CD4-positive, alpha-beta memory T cell (primary cell): ENCODE measurements around the gene DNAAF2. TPM values are rescaled to one million over a fixed set of nuclear protein-coding genes. Genes with fewer than 3 reads are reported as not detected.
"Not testable (repeated sequence)": the region's sequence is repeated elsewhere in the genome, so short reads cannot be mapped to it uniquely, and the experiment has no call there.

Experiments
- CTCF ChIA-PET: fragments of 350-600 bp; sonication (Branson Sonifier 250); formaldehyde crosslinking; loops from one replicate; lab custom pipeline; 2021; ENCODE audit warnings: inconsistent platforms; ENCODE audit not compliant: partially characterized antibody; lab: Charles Lee
- POLR2A ChIA-PET: fragments of 350-600 bp; sonication (Branson Sonifier 250); formaldehyde crosslinking; loops from one replicate; lab custom pipeline; 2021; ENCODE audit not compliant: partially characterized antibody; lab: Charles Lee
- DNase-seq, 5 donors: peaks; one replicate each; pipeline versions ENCODE4 v3.0.0 to v3.0.0-alpha.2; 2020 to 2022; ENCODE audit warnings: mixed read lengths in 1 of 5
- H3K27ac ChIP-seq: one replicate; pipeline ENCODE4 v1.7.0; 2013; ENCODE audit warnings: low read depth, low read length
- H3K27me3 ChIP-seq: 2 replicates; pipeline ENCODE4 v1.7.0; 2013; ENCODE audit warnings: mild to moderate bottlenecking, low read length, moderate library complexity; ENCODE audit not compliant: insufficient read depth
- H3K36me3 ChIP-seq: 2 replicates; pipeline ENCODE4 v1.7.0; 2013; ENCODE audit warnings: mild to moderate bottlenecking, low read length, moderate library complexity; ENCODE audit not compliant: insufficient read depth
- H3K4me1 ChIP-seq: 2 replicates; pipeline ENCODE4 v1.7.0; 2013; ENCODE audit warnings: mild to moderate bottlenecking, low read length, moderate library complexity; ENCODE audit not compliant: insufficient read depth
- H3K4me3 ChIP-seq, 2 donors: one replicate each; pipeline ENCODE4 v1.7.0; 2013; ENCODE audit warnings: low read length in 2 of 2, mild to moderate bottlenecking in 1 of 2
- H3K9me3 ChIP-seq, 2 donors: one replicate each; pipeline ENCODE4 v1.7.0; 2013; ENCODE audit warnings: low read length in 2 of 2, control low read depth in 1 of 2; ENCODE audit not compliant: control insufficient read depth in 1 of 2
- H3K27ac Mint-ChIP-seq, 7 donors: one replicate each; pipeline ENCODE4 v1.8.0; 2020 to 2021; ENCODE audit warnings: mixed read lengths in 7 of 7, mild to moderate bottlenecking in 6 of 7, inconsistent platforms in 3 of 7, moderate library complexity in 3 of 7
- H3K27me3 Mint-ChIP-seq, 2 donors: one replicate each; pipeline ENCODE4 v1.8.0; 2020 to 2021; ENCODE audit warnings: mixed read lengths in 2 of 2
- H3K36me3 Mint-ChIP-seq, 2 donors: one replicate each; pipeline ENCODE4 v1.8.0; 2020 to 2021; ENCODE audit warnings: mixed read lengths in 2 of 2, inconsistent platforms in 1 of 2, mild to moderate bottlenecking in 1 of 2
- H3K4me1 Mint-ChIP-seq, 4 donors: one replicate each; pipeline ENCODE4 v1.8.0; 2020 to 2021; ENCODE audit warnings: mixed read lengths in 4 of 4, mild to moderate bottlenecking in 1 of 4
- H3K4me3 Mint-ChIP-seq, 8 donors: one replicate each; pipeline ENCODE4 v1.8.0; 2020 to 2021; ENCODE audit warnings: mixed read lengths in 8 of 8, mild to moderate bottlenecking in 7 of 8, moderate library complexity in 6 of 8, inconsistent platforms in 3 of 8
- H3K9me3 Mint-ChIP-seq, 8 donors: one replicate each; pipeline ENCODE4 v1.8.0; 2020 to 2021; ENCODE audit warnings: mixed read lengths in 8 of 8, mild to moderate bottlenecking in 5 of 8, inconsistent platforms in 3 of 8, moderate library complexity in 1 of 8
- intact Hi-C: fragments of 100-400 bp; cut with micrococcal nuclease; formaldehyde crosslinking; loops from one replicate; pipeline ENCODE4 v1.15.1; 2023
- polyA plus RNA-seq, 2 donors: library from polyadenylated mRNA; unstranded; fragments of 300-500 nt; fragmentation: Illumina TruSeq; gene quantifications; one replicate each; pipeline ENCODE4 v1.2.3, GENCODE V29; 2021
- total RNA-seq, 2 experiments: library from RNA; stranded (reverse); gene quantifications; one replicate each; pipeline ENCODE4 v1.2.3, GENCODE V29; 2021

The DNAAF2 gene
- total and polyA plus RNA-seq, 4 experiments from 2014 or later, result 8.7 to 18.1 (median 13.9) TPM

GRCh38 chr14:49622022-49622607 is 12.9 kb downstream of the DNAAF2 start:
- peaks cover 38 to 75% (median 49%) of the 10 kb centered on the region in 4 donors for H3K4me1 Mint-ChIP-seq

GRCh38 chr14:49621114-49621881 is 13.7 kb downstream of the DNAAF2 start:
- H3K4me1 ChIP-seq, result peaks cover 68% of the 10 kb centered on the region
- peaks cover 0 to 4% (median 0%) of the 10 kb centered on the region in 8 donors for H3K9me3 Mint-ChIP-seq
- no peaks in the 10 kb centered on the region for H3K9me3 ChIP-seq
- peak overlapping the region; percentile 95 to 100 (median 99) for H3K27ac Mint-ChIP-seq
- peak overlapping the region; percentile 98 for H3K27ac ChIP-seq
- peaks cover 13% of the 10 kb centered on the region for H3K36me3 ChIP-seq
- peak overlapping the region; percentile 95 to 99 (median 96) for H3K4me3 Mint-ChIP-seq
- H3K4me1 Mint-ChIP-seq, result peaks cover 36 to 73% (median 46%) of the 10 kb centered on the region in 4 donors
- peak overlapping the region; percentile 99 to 100 for H3K4me3 ChIP-seq
- DNase-seq, result peak in 1 of 5 donors; percentile 29
- H3K27me3 ChIP-seq, result no peaks in the 10 kb centered on the region
- intact Hi-C loops, result loop anchor here (2.0 kb wide), 1 partner anchor 610 kb away; the partner anchor contains the start of gene SOS2
- ChIA-PET POLR2A (interaction anchor here (0.6 to 6.2 kb wide), 30 partner anchors 11 to 899 kb away, joined by 3 to 413 read pairs (median 6); partner anchors contain the start of genes ARF6, DMAC2L, DNAAF2 and KLHDC1), CTCF (interaction anchor here (1.0 to 7.1 kb wide), 18 partner anchors 10 to 241 kb away, joined by 3 to 135 read pairs (median 6); partner anchors contain the start of genes DNAAF2, KLHDC2, LRR1 and NEMF)
- no peaks in the 10 kb centered on the region for H3K27me3 Mint-ChIP-seq
- peaks cover 14 to 59% of the 10 kb centered on the region in 2 donors for H3K36me3 Mint-ChIP-seq

More at GRCh38 chr14:49622022-49622607, 12.9 kb downstream of the DNAAF2 start:
- ChIA-PET POLR2A (interaction anchor here (0.8 to 6.2 kb wide), 12 partner anchors 11 to 898 kb away, joined by 3 to 413 read pairs (median 24); partner anchors contain the start of genes DNAAF2, KLHDC2, LRR1 and NEMF), CTCF (interaction anchor here (0.7 to 7.1 kb wide), 10 partner anchors 11 to 240 kb away, joined by 3 to 135 read pairs (median 10); partner anchors contain the start of genes DNAAF2, LRR1, NEMF and RPS29)
- peaks cover 16 to 57% of the 10 kb centered on the region in 2 donors for H3K36me3 Mint-ChIP-seq
- H3K27ac Mint-ChIP-seq, result peak overlapping the region; percentile 91 to 100 (median 93)
- peak overlapping the region; percentile 95 to 99 (median 96) for H3K4me3 Mint-ChIP-seq
- peaks cover 0 to 4% (median 0%) of the 10 kb centered on the region in 8 donors for H3K9me3 Mint-ChIP-seq
- intact Hi-C loops, result no loop called here
- Histone ChIP-seq H3K4me3 (peak overlapping the region; percentile 99 to 100), H3K27ac (peak overlapping the region; percentile 98), H3K27me3 (no peaks in the 10 kb centered on the region), H3K36me3 (peaks cover 13% of the 10 kb centered on the region), H3K4me1 (peaks cover 67% of the 10 kb centered on the region), H3K9me3 (no peaks in the 10 kb centered on the region)
- no peak for DNase-seq
- H3K27me3 Mint-ChIP-seq, result no peaks in the 10 kb centered on the region

GRCh38 chr14:49620182-49621113 is 14.6 kb downstream of the DNAAF2 start, which contains the start of the genes MGAT2 and RPL36AL:
MGAT2 (plus strand) TSS chr14:49620799; CDS start chr14:49621269, 470 bp downstream.
RPL36AL (minus strand) TSS chr14:49620626; CDS start chr14:49619104, 1,522 bp downstream.
- Mint-ChIP-seq H3K27ac (peak within 1 kb of the TSS; percentile 98 to 100 (median 99)), H3K4me1 (peaks cover 34 to 69% (median 43%) of the 10 kb centered on the region in 4 donors), H3K27me3 (no peaks in the 10 kb centered on the region), H3K9me3 (peaks cover 0 to 4% (median 0%) of the 10 kb centered on the region in 8 donors), H3K36me3 (peaks cover 14 to 62% of the 10 kb centered on the region in 2 donors), H3K4me3 (peak within 1 kb of the TSS; percentile 95 to 99 (median 96))
- no peaks in the 10 kb centered on the region for H3K27me3 ChIP-seq
- intact Hi-C loops, result loop anchor here (1.0 to 2.0 kb wide), 7 partner anchors 14 to 610 kb away; partner anchors contain the start of genes LRR1, RPS29, SOS2 and VCPKMT
- ChIA-PET CTCF (interaction anchor here (0.9 to 7.1 kb wide), 21 partner anchors 9 to 242 kb away, joined by 3 to 135 read pairs (median 6); partner anchors contain the start of genes DNAAF2, KLHDC2, LRR1 and NEMF), POLR2A (interaction anchor here (0.6 to 6.2 kb wide), 37 partner anchors 10 to 743 kb away, joined by 3 to 413 read pairs (median 5); partner anchors contain the start of genes ARF6, DMAC2L, DNAAF2 and KLHDC1)
- peaks cover 65% of the 10 kb centered on the region for H3K4me1 ChIP-seq
- peak within 1 kb of the TSS; percentile 98 for H3K27ac ChIP-seq
- DNase-seq, result peak; percentile 95 to 97 (median 96)
- peak within 1 kb of the TSS; percentile 99 to 100 for H3K4me3 ChIP-seq
- no peaks in the 10 kb centered on the region for H3K9me3 ChIP-seq
- peaks cover 13% of the 10 kb centered on the region for H3K36me3 ChIP-seq

GRCh38 chr14:49619730-49620129 is 15.3 kb downstream of the DNAAF2 start:
- Mint-ChIP-seq H3K27ac (peak overlapping the region; percentile 98 to 100 (median 99)), H3K27me3 (no peaks in the 10 kb centered on the region), H3K9me3 (peaks cover 0 to 4% (median 0%) of the 10 kb centered on the region in 8 donors), H3K4me3 (peak overlapping the region; percentile 95 to 99 (median 96)), H3K4me1 (peaks cover 33 to 69% (median 42%) of the 10 kb centered on the region in 4 donors), H3K36me3 (peaks cover 14 to 62% of the 10 kb centered on the region in 2 donors)
- Histone ChIP-seq H3K4me1 (peaks cover 60% of the 10 kb centered on the region), H3K27ac (peak overlapping the region; percentile 98), H3K9me3 (no peaks in the 10 kb centered on the region), H3K36me3 (peaks cover 13% of the 10 kb centered on the region), H3K4me3 (peak overlapping the region; percentile 99 to 100), H3K27me3 (no peaks in the 10 kb centered on the region)
- no peak for DNase-seq
- CTCF ChIA-PET, result interaction anchor here (0.9 to 7.1 kb wide), 17 partner anchors 9 to 243 kb away, joined by 3 to 135 read pairs (median 7); partner anchors contain the start of genes DNAAF2, KLHDC2, LRR1 and NEMF
- POLR2A ChIA-PET, result interaction anchor here (0.6 to 6.2 kb wide), 30 partner anchors 9 to 744 kb away, joined by 3 to 413 read pairs (median 6); partner anchors contain the start of genes DMAC2L, DNAAF2, KLHDC1 and KLHDC2
- intact Hi-C loops, result loop anchor here (1.0 to 2.0 kb wide), 7 partner anchors 15 to 611 kb away; partner anchors contain the start of genes LRR1, RPS29, SOS2 and VCPKMT

GRCh38 chr14:49619273-49619672 is 15.8 kb downstream of the DNAAF2 start:
- Histone ChIP-seq H3K4me3 (peak overlapping the region; percentile 99 to 100), H3K36me3 (peaks cover 13% of the 10 kb centered on the region), H3K27ac (peak overlapping the region; percentile 98), H3K4me1 (peaks cover 56% of the 10 kb centered on the region)
- ChIA-PET POLR2A (interaction anchor here (1.1 to 6.2 kb wide), 9 partner anchors 14 to 497 kb away, joined by 3 to 413 read pairs (median 28); partner anchors contain the start of genes DNAAF2, KLHDC2, LRR1 and RPS29), CTCF (interaction anchor here (0.9 to 7.1 kb wide), 4 partner anchors 14 to 40 kb away, joined by 3 to 135 read pairs (median 34); partner anchors contain the start of genes DNAAF2, LRR1 and RPS29)
- H3K9me3 ChIP-seq, H3K27me3 ChIP-seq, H3K9me3 Mint-ChIP-seq, DNase-seq, intact Hi-C loops, H3K27me3 Mint-ChIP-seq: not testable (repeated sequence)
- H3K27ac Mint-ChIP-seq, result peak overlapping the region; percentile 98 to 100 (median 99)
- peak overlapping the region; percentile 95 to 99 (median 96) for H3K4me3 Mint-ChIP-seq
- peaks cover 31 to 65% (median 39%) of the 10 kb centered on the region in 4 donors for H3K4me1 Mint-ChIP-seq
- peaks cover 14 to 61% of the 10 kb centered on the region in 2 donors for H3K36me3 Mint-ChIP-seq
